Endothelial cell of umbilical vein (primary cell): Measurements from ENCODE around the gene TMEM121. TPM values are rescaled to one million over a fixed set of nuclear protein-coding genes. Genes with fewer than 3 reads are reported as not detected.
"Not testable (repeated sequence)": the region's sequence is repeated elsewhere in the genome, so short reads cannot be mapped to it uniquely, and the experiment has no call there.

Experiments used
- BruUV-seq: library from RNA; stranded (reverse); fragments of 400-500 nt; replicated peaks from 2 replicates; lab custom pipeline; 2021; lab: Mats Ljungman, UMichigan
- CTCF ChIA-PET: fragments of 300-600, 350-600 bp; sonication (Branson Sonifier 250); formaldehyde crosslinking; loops from one replicate; lab custom pipeline; 2021; ENCODE audit warnings: antibody characterized with exemption, inconsistent platforms; lab: Charles Lee
- POLR2A ChIA-PET: fragments of 300-600, 350-600 bp; sonication (Branson Sonifier 250); formaldehyde crosslinking; loops from one replicate; lab custom pipeline; 2021; ENCODE audit warnings: antibody characterized with exemption, inconsistent platforms; lab: Charles Lee
- DNase-seq: peaks from one replicate; pipeline ENCODE4 v3.0.0-alpha.2; 2011; ENCODE audit warnings: low read depth, low spot score
- FAIRE-seq: peaks from 2 replicates; lab custom pipeline; 2011; peaks lifted over from hg19 to GRCh38; lab: Jason Lieb, UNC
- H2AFZ ChIP-seq: 2 replicates; pipeline ENCODE4 v1.6.0; 2012; ENCODE audit warnings: low read depth, low read length, control low read depth, inconsistent platforms
- H3K27ac ChIP-seq: 2 replicates; pipeline ENCODE4 v1.5.1; 2011; ENCODE audit warnings: low read depth, mild to moderate bottlenecking, control low read depth, low read length, moderate library complexity; ENCODE audit not compliant: insufficient read depth
- H3K27me3 ChIP-seq, 2 experiments: 2 replicates each; pipeline versions ENCODE4 v1.6.0 to v1.6.1; 2011; ENCODE audit warnings: low read length in 2 of 2, mixed read lengths in 1 of 2; ENCODE audit not compliant: control insufficient read depth in 2 of 2, insufficient read depth in 2 of 2
- H3K36me3 ChIP-seq, 2 experiments: 2 replicates in 1 of 2; 3 replicates in 1 of 2; pipeline ENCODE4 v1.5.1; 2011; ENCODE audit warnings: low read length in 2 of 2, mild to moderate bottlenecking in 1 of 2, moderate library complexity in 1 of 2; ENCODE audit not compliant: control insufficient read depth in 2 of 2, insufficient read depth in 2 of 2; ENCODE audit errors: extremely low read depth in 1 of 2
- H3K4me1 ChIP-seq: 3 replicates; pipeline ENCODE4 v1.5.1; 2011; ENCODE audit warnings: mild to moderate bottlenecking, low read length; ENCODE audit not compliant: control insufficient read depth, insufficient read depth; ENCODE audit errors: extremely low read depth
- H3K4me2 ChIP-seq: 2 replicates; pipeline ENCODE4 v1.6.1; 2011; ENCODE audit warnings: low read length, control low read depth, mixed read lengths; ENCODE audit not compliant: insufficient read depth
- H3K4me3 ChIP-seq, 3 experiments: fragments of 200-600 bp in 1 of 3; sonication (generic), shearing (Covaris generic) in 1 of 3; replicated peaks in 1 of 3; 2 replicates each; pipeline ENCODE4 v1.5.1; 2011 to 2016; ENCODE audit warnings: control low read depth in 3 of 3, low read length in 3 of 3, mild to moderate bottlenecking in 2 of 3, inconsistent platforms in 1 of 3, low read depth in 1 of 3, moderate library complexity in 1 of 3; ENCODE audit not compliant: insufficient read depth in 1 of 3
- H3K79me2 ChIP-seq: 2 replicates; pipeline ENCODE4 v1.6.0; 2012; ENCODE audit warnings: low read length, inconsistent platforms; ENCODE audit not compliant: control insufficient read depth, insufficient read depth
- H3K9ac ChIP-seq: replicated peaks from 2 replicates; pipeline ENCODE3; 2011; ENCODE audit warnings: low read length, control low read depth; ENCODE audit not compliant: insufficient read depth; ENCODE audit errors: extremely low read depth
- H3K9me1 ChIP-seq: replicated peaks from 3 replicates; pipeline ENCODE4 v1.6.0; 2011; ENCODE audit warnings: mild to moderate bottlenecking, low read length; ENCODE audit not compliant: control insufficient read depth, insufficient read depth; ENCODE audit errors: extremely low read depth
- H3K9me3 ChIP-seq: replicated peaks from 2 replicates; pipeline ENCODE4 v1.5.1; 2012; ENCODE audit warnings: low read length, inconsistent platforms; ENCODE audit not compliant: control insufficient read depth, insufficient read depth
- H4K20me1 ChIP-seq: replicated peaks from 2 replicates; pipeline ENCODE3; 2011; ENCODE audit warnings: mild to moderate bottlenecking, low read length; ENCODE audit not compliant: control insufficient read depth, insufficient read depth; ENCODE audit errors: extremely low read depth
- EZH2 ChIP-seq: IDR thresholded peaks from 2 replicates; pipeline ENCODE4 v1.6.1; 2012; ENCODE audit warnings: borderline replicate concordance, low read depth, mild to moderate bottlenecking, moderate library complexity, low read length, inconsistent platforms; ENCODE audit not compliant: severe bottlenecking
- MYC ChIP-seq: IDR thresholded peaks from one replicate; pipeline ENCODE4 v1.6.1; 2011; ENCODE audit warnings: mild to moderate bottlenecking, low read depth, low read length
- dilution Hi-C: fragments of 300-500 bp; cut with MboI; formaldehyde crosslinking; loops from one replicate; pipeline ENCODE4 v1.15.0; 2019; ENCODE audit warnings: low sequenced_read_pairs; ENCODE audit not compliant: extremely low pct_ligation_motif_present
- intact Hi-C: fragments of 100-400 bp; cut with micrococcal nuclease; formaldehyde crosslinking; loops from one replicate; pipeline ENCODE4 v1.10.0; 2022
- polyA plus RNA-seq, 4 experiments: library from polyadenylated mRNA; depleted of rRNA in 3 of 4; stranded (reverse) in 3 of 4; unstranded in 1 of 4; fragments of >200 nt; gene quantifications; 2 replicates each; pipeline versions ENCODE4 v1.2.1 to v1.2.3, GENCODE V29; 2011 to 2012; ENCODE audit warnings: missing spikeins in 1 of 4
- total RNA-seq: library from RNA; stranded (reverse); gene quantifications from 2 replicates; pipeline ENCODE4 v1.2.3, GENCODE V29; 2021

The TMEM121 gene
- total and polyA plus RNA-seq, 2 donors (not counting 3 experiments of a cell fraction or from before 2014, with no cell fraction given) = 4.8 to 7.7 TPM

DNA sequence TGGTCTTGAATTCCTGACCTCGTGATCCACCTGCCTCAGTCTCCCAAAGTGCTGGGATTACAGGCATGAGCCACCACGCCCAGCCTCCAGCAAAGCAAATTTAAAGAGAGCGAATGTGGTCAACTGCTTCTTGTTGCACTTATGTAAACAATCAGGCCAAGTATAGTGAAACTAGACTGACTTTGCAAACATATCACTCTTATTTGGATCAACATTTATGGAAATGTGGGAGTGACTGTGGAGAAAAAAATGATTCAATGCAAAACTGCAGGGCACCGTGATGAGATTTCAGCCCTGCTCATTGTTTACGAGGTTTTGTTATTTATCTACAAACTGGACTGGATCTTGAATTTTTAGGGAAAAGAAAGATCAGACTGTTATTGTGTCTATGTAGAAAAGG, 28.1 kb downstream of the TMEM121 start:
- CTCF ChIA-PET = no interaction called here
- Histone ChIP-seq H2AFZ (no peak overlapping the region), H3K4me1 (no peaks in the 10 kb centered on the region), H3K4me3 (no peak overlapping the region), H3K27ac (no peak overlapping the region), H3K36me3 (no peaks in the 10 kb centered on the region), H4K20me1 (no peaks in the 10 kb centered on the region), H3K9me3 (no peaks in the 10 kb centered on the region), H3K79me2 (no peaks in the 10 kb centered on the region), H3K4me2 (no peak overlapping the region), H3K9me1 (no peaks in the 10 kb centered on the region), H3K27me3 (no peaks in the 10 kb centered on the region), H3K9ac (no peak overlapping the region)
- dilution Hi-C loops = no loop called here
- intact Hi-C loops = loop anchor here (10.0 kb wide), 1 partner anchor 600 kb away; no protein-coding TSS in a partner anchor
- BruUV-seq = no TSS peak
- FAIRE-seq (no peak), DNase-seq (no peak)
- TF ChIP-seq MYC (no peak), EZH2 (no peak)
- POLR2A ChIA-PET = no interaction called here

DNA sequence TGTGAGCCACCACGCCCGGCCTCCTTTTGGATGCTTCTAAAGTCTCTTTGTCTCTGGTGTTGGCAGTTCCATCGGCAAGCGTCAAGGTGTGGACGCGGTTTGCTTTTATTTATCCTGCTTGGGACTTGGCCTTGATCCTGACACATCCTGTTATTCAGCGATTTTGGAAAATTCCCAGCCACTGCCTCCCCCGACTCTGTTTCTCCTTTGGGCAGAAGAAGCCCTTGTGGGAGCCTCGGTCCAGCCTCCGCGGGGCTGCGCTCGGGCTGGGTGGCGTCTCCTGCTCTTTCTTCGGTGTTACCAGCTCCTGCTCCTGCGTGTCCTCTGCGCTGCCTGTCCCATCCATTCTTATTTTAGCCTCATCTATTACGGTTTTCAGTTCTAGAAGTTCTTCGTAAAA, 31.3 kb downstream of the TMEM121 start:
- H3K27me3 ChIP-seq, H3K9ac ChIP-seq, H2AFZ ChIP-seq, H3K9me1 ChIP-seq, CTCF ChIA-PET, dilution Hi-C loops, BruUV-seq, H4K20me1 ChIP-seq, H3K27ac ChIP-seq, H3K9me3 ChIP-seq, DNase-seq, H3K4me2 ChIP-seq, POLR2A ChIA-PET, H3K4me1 ChIP-seq, H3K79me2 ChIP-seq, H3K4me3 ChIP-seq, H3K36me3 ChIP-seq, FAIRE-seq: not testable (repeated sequence)
- intact Hi-C loops = loop anchor here (10.0 kb wide), 1 partner anchor 597 kb away; no protein-coding TSS in a partner anchor
